Lower leg skin (tissue), 4 donors: ENCODE data around the gene SLC46A1. TPM values are rescaled to one million over a fixed set of nuclear protein-coding genes. Genes with fewer than 3 reads are reported as not detected.
"Not testable (repeated sequence)": the region's sequence is repeated elsewhere in the genome, so short reads cannot be mapped to it uniquely, and the experiment has no call there.

Experiments
- DNase-seq, 2 donors: peaks; one replicate each; pipeline ENCODE4 v3.0.0-alpha.2; 2019; ENCODE audit warnings: low spot score in 2 of 2
- H3K4me3 ChIP-seq: fragments of 200-600 bp; sonication (generic); 2 replicates; pipeline ENCODE4 v1.5.1; 2017; ENCODE audit warnings: mild to moderate bottlenecking, low read depth; ENCODE audit not compliant: poor library complexity, severe bottlenecking
- POLR2A ChIP-seq, 2 donors: fragments of 450-650 bp; IDR thresholded peaks; one replicate each; pipeline ENCODE4 v1.6.1; 2016 to 2017; ENCODE audit warnings: antibody characterized with exemption in 2 of 2, mild to moderate bottlenecking in 1 of 2, moderate library complexity in 1 of 2
- WGBS, 2 donors: methylation state at CpG; one replicate each; pipeline ENCODE4 v1.1.5; 2018; 5-methylcytosine and 5-hydroxymethylcytosine counted together
- intact Hi-C: fragments of 100-400 bp; cut with DNase I; formaldehyde crosslinking; loops from one replicate; pipeline ENCODE4 v1.15.0; 2023; ENCODE audit warnings: low total_unique reads
- total RNA-seq, 4 donors: library from RNA; depleted of rRNA; stranded (reverse); fragments of >200 nt; gene quantifications; one replicate each; pipeline ENCODE4 v1.1.0, GENCODE V29; 2016
- TF ChIP-seq, protein P1 (sequence below), 3 donors: fragments of 450-650 bp; IDR thresholded peaks; one replicate each; pipeline ENCODE4 v1.5.1; 2016; ENCODE audit warnings: antibody characterized with exemption in 3 of 3, mild to moderate bottlenecking in 3 of 3, moderate library complexity in 2 of 3

Gene SLC46A1
- 10 to 100 TPM in 1 of 4 donors, 1 to 10 TPM in 2, under 1 TPM in 1; 0.89 to 11.5 (median 4.5) TPM for total RNA-seq

DNA sequence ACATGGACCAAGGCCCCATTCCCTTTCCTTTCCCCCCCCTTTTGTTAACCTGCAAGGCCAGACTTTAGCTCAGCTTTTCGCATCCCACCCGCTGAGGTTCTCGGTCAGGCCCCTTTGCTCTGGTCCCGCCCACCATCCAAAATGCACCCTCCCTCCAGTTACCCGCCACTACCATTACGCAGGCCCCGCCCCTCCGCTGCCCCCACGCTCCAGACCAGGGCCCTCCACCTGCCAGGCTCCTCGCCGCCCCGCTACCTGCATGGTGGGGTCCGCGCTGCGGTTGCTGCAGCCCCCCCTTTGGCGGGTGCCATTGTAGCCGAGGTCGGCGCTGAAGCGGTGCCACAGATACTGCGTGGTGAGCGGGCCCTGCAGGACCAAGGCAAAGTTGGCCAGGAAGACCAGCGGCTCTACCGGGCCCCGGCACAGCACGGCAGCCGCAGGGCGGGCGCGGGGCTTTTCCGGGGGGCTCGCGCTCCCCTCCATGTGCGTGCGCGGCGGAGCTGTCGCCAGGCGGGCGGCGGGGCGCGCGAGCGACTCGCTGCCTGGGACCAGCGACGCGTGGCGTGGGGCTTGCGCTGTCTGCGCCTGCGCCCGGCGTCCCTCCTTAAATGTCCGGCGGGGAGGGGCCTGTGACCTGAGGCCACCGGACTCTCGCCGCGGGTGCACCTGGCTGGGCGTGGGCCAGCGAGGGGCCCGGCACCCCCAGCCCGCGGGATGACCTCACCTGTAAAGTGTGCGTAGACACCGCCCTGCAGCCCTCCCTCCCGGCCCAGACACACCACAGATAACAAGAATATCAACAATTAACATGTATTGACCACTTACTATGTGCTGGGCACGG lies at the start of gene SLC46A1:
Gene SLC46A1 (minus strand): TSS at position 581 of the 841 bp plus-strand sequence. CDS start 98 bp downstream, at position 483.
- WGBS, 2 donors: 1 to 2% methylated on average over 26 to 47 of the region's 70 CpGs
- intact Hi-C loops: no loop called here
- TF ChIP-seq POLR2A (IDR thresholded peaks at IDR 0.05): no peak
- TF ChIP-seq, protein P1, sequence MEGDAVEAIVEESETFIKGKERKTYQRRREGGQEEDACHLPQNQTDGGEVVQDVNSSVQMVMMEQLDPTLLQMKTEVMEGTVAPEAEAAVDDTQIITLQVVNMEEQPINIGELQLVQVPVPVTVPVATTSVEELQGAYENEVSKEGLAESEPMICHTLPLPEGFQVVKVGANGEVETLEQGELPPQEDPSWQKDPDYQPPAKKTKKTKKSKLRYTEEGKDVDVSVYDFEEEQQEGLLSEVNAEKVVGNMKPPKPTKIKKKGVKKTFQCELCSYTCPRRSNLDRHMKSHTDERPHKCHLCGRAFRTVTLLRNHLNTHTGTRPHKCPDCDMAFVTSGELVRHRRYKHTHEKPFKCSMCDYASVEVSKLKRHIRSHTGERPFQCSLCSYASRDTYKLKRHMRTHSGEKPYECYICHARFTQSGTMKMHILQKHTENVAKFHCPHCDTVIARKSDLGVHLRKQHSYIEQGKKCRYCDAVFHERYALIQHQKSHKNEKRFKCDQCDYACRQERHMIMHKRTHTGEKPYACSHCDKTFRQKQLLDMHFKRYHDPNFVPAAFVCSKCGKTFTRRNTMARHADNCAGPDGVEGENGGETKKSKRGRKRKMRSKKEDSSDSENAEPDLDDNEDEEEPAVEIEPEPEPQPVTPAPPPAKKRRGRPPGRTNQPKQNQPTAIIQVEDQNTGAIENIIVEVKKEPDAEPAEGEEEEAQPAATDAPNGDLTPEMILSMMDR (IDR thresholded peaks at IDR 0.05): no peak
- peak within 1 kb of the TSS; percentile 66 for H3K4me3 ChIP-seq
- DNase-seq: peak in 1 of 2 donors; percentile 88

DNA sequence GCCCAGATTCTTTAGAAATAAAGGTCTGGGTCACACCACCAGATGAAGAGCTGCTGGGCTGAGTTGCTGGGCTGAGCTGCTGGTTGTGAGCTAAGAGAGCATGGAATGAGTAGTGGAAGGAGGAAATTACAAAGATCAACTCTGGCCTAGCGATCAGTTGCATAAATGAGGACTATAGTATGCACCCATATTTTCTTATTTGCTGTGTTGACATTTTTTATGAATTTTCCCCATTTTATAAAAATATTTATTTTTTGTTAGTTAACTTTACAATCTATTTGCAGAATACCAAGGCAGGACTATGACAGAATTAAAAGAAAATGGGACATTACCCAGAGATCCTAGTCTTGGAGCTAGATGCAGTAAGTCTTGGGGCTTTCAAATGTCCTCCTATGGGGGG lies 43.8 kb upstream of the SLC46A1 start:
- intact Hi-C loops: no loop called here
- no peak for TF ChIP-seq POLR2A (IDR thresholded peaks at IDR 0.05)
- TF ChIP-seq, protein P1 (IDR thresholded peaks at IDR 0.05): no peak
- DNase-seq: no peak
- WGBS, 2 donors: 84 to 97% methylated on average over 1 of the region's 1 CpG
- H3K4me3 ChIP-seq: no peak overlapping the region

DNA sequence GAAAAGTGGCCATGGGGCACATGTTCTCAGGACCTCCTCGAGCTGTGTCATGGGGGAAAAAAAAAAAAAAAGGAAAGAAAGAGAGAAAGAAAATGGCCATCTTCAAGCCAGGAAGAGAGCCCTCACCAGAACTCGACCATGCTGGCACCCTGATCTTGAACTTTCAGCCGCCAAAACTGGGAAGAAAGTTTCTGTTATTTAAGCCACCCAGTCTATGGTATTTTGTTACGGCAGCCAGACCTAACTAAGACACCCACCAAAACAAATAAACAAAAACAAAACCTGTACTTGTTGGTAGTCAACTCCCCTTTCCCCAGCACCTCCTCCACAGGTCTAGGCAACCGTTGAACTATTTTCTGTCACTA lies 41.4 kb upstream of the SLC46A1 start:
- 67 to 75% methylated on average over 5 of the region's 5 CpGs for WGBS, 2 donors
- intact Hi-C loops: no loop called here
- H3K4me3 ChIP-seq: no peak overlapping the region
- no peak for TF ChIP-seq POLR2A (IDR thresholded peaks at IDR 0.05)
- TF ChIP-seq, protein P1 (IDR thresholded peaks at IDR 0.05): no peak
- no peak for DNase-seq

DNA sequence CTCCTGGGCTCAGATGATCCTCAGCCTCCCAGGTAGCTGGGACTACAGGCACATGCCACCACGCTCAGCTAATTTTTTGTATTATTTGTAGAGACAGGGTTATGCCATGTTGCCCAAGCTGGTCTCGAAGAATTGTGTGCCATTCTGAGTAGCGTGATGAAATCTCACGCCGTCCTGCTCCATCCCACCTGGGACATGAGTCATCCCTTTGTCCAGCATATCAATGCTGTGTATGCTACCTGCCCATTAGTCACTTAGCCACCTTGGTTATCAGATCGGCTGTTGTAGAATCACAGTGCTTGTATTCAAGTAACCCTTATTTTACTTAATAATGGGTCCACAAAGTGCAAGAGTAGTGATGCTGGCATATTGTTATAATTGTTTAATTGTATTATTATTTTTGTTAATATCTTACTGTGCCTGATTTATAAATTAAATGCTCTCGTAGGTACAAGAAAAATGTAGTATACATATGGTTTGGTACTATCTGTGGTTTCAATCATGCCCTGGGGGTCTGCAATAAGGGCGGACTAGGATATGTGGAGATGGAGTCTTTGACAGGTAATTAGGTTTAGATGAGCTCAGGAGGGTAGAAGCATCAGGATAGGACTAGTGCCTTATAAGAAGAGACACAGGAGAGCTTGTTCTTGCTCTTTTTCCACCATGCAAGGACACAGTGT lies 40.8 kb upstream of the SLC46A1 start:
- TF ChIP-seq, protein P1 (IDR thresholded peaks at IDR 0.05): no peak
- no peak for TF ChIP-seq POLR2A (IDR thresholded peaks at IDR 0.05)
- 79 to 81% methylated on average over 8 of the region's 8 CpGs for WGBS, 2 donors

DNA sequence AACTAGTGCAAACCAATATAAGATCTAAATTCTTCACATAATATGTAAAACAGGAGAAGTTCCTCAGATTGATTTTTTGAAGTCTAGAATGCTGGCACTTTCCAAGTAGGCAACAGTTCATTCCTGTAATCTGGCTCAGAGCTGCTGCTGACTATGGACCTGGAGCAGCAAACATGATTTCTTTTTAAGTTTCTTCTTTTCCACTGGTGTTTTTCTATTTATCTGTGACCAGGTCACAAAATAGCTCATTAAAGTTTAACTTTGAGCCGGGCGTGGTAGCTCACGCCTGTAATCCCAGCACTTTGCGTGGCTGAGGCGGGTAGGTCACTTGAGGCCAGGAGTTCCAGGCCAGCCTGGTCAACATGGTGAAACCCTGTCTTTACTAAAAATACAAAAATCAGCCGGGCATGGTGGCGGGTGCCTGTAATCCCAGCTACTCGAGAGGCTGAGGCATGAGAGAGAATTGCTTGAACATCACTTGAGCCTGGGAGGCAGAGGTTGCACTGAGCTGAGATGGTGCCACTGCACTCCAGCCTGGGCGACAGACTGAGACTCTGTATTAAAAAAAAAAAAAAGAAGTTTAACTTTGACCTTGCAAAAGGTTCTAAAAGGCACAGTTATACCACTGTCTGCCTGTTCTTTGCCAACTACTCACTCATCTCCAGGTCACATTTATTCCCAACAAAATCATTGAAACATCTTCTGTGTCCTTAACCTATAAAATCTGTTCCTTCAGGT lies 38.1 kb upstream of the SLC46A1 start:
- TF ChIP-seq POLR2A (IDR thresholded peaks at IDR 0.05): no peak
- TF ChIP-seq, protein P1 (IDR thresholded peaks at IDR 0.05): no peak
- intact Hi-C loops: no loop called here
- H3K4me3 ChIP-seq: no peak overlapping the region
- 91 to 92% methylated on average over 9 of the region's 9 CpGs for WGBS, 2 donors
- DNase-seq: no peak

More for the DNA sequence above, 40.8 kb upstream of the SLC46A1 start:
- intact Hi-C loops: no loop called here
- no peak for DNase-seq
- H3K4me3 ChIP-seq: no peak overlapping the region

DNA sequence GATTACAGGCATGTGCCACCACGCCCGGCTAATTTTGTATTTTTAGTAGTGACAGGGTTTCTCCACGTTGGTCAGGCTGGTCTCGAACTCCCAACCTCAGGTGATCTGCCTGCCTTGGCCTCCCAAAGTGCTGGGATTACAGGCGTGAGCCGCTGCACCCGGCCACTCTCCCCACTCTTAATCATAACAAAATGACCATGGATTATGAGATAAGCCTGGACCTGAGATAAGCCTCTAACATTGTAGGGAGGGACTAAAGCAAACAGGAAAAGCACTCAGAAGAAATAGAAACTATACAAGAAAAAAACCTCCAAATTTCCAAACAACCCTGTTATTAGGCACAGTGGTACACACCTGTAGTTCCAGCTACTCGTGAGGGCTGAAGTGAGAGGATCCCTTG lies 28.3 kb upstream of the SLC46A1 start:
- DNase-seq, intact Hi-C loops: not testable (repeated sequence)
- WGBS, 2 donors: 81 to 87% methylated on average over 8 of the region's 8 CpGs

More for the DNA sequence above, 28.3 kb upstream of the SLC46A1 start:
- H3K4me3 ChIP-seq: not testable (repeated sequence)
